HCT116 (cell line): ENCODE measurements around the gene GRM4. TPM values are rescaled to one million over a fixed set of nuclear protein-coding genes. Genes with fewer than 3 reads are reported as not detected.

Experiments
- ATAC-seq: fragments of 200-7000 bp; cut with Tn5 transposase; 2 replicates; pipeline ENCODE4 v1.9.1; 2020; ENCODE audit warnings: mild to moderate bottlenecking, moderate library complexity
- BruUV-seq: library from RNA; stranded (reverse); fragments of 400-500 nt; replicated peaks from 2 replicates; lab custom pipeline; 2021; lab: Mats Ljungman, UMichigan
- CTCF ChIA-PET: fragments of 300-600 bp; sonication (Branson Sonifier 250); formaldehyde crosslinking; loops from one replicate; lab custom pipeline; 2021; ENCODE audit warnings: antibody characterized with exemption; lab: Charles Lee
- POLR2A ChIA-PET: fragments of 300-600, 350-600 bp; sonication (Branson Sonifier 250); formaldehyde crosslinking; loops from one replicate; lab custom pipeline; 2021; ENCODE audit warnings: antibody characterized with exemption; lab: Charles Lee
- RAD21 ChIA-PET, 2 experiments: fragments of 300-600 bp; sonication (Branson Sonifier 250); formaldehyde crosslinking; loops; one replicate each; lab custom pipeline; 2023; ENCODE audit warnings: low total read pairs in 2 of 2; ENCODE audit not compliant: uncharacterized antibody in 2 of 2, unreplicated experiment in 2 of 2, low non-redundant PET in 1 of 2; lab: Charles Lee
- DNase-seq: peaks from one replicate; pipeline ENCODE4 v3.0.0-alpha.2; 2010; ENCODE audit warnings: low read depth, low spot score
- H2AFZ ChIP-seq: fragments of 200-600 bp; shearing (Covaris generic), sonication (generic); 2 replicates; pipeline ENCODE4 v1.6.1; 2017; ENCODE audit warnings: low read depth, mixed run types, mixed read lengths, antibody characterized with exemption, low read length; ENCODE audit not compliant: poor library complexity, severe bottlenecking
- H3K27ac ChIP-seq: 2 replicates; pipeline ENCODE4 v1.5.1; 2012; ENCODE audit warnings: low read depth, low read length
- H3K27me3 ChIP-seq: fragments of 200-600 bp; sonication (generic); 2 replicates; pipeline ENCODE4 v1.6.1; 2016; ENCODE audit warnings: mixed run types, low read length, mixed read lengths; ENCODE audit not compliant: insufficient read depth
- H3K36me3 ChIP-seq, 2 experiments: fragments of 200-500 bp in 1 of 2; fragments of 200-600 bp in 1 of 2; sonication (Bioruptor generic) in 1 of 2; sonication (generic) in 1 of 2; 2 replicates each; pipeline versions ENCODE4 v1.5.1 to v1.6.1; 2014 to 2016; ENCODE audit warnings: low read length in 2 of 2, inconsistent platforms in 1 of 2, mixed read lengths in 1 of 2, mixed run types in 1 of 2; ENCODE audit not compliant: insufficient read depth in 2 of 2, control insufficient read depth in 1 of 2
- H3K4me1 ChIP-seq, 2 experiments: fragments of 200-600 bp in 1 of 2; sonication (generic) in 1 of 2; 2 replicates each; pipeline versions ENCODE4 v1.5.1 to v1.6.1; 2012 to 2017; ENCODE audit warnings: low read length in 2 of 2, inconsistent platforms in 1 of 2, mild to moderate bottlenecking in 1 of 2, mixed read lengths in 1 of 2, mixed run types in 1 of 2, moderate library complexity in 1 of 2; ENCODE audit not compliant: insufficient read depth in 2 of 2, control insufficient read depth in 1 of 2
- H3K4me2 ChIP-seq: fragments of 200-600 bp; sonication (generic); 2 replicates; pipeline ENCODE4 v1.6.1; 2017; ENCODE audit warnings: mixed run types, low read length, mixed read lengths
- H3K4me3 ChIP-seq, 2 experiments: fragments of 200-600 bp in 1 of 2; sonication (generic) in 1 of 2; replicated peaks in 1 of 2; 2 replicates each; pipeline ENCODE4 v1.5.1; 2011 to 2016; ENCODE audit warnings: low read length in 2 of 2, control low read depth in 1 of 2, low read depth in 1 of 2, mild to moderate bottlenecking in 1 of 2, mixed read lengths in 1 of 2, mixed run types in 1 of 2
- H3K79me2 ChIP-seq: fragments of 200-600 bp; sonication (generic); 2 replicates; pipeline ENCODE4 v1.6.1; 2017; ENCODE audit warnings: mild to moderate bottlenecking, mixed run types, low read length, moderate library complexity, mixed read lengths; ENCODE audit not compliant: insufficient read depth
- H3K9ac ChIP-seq: fragments of 200-600 bp; sonication (generic); 2 replicates; pipeline ENCODE4 v1.6.1; 2016; ENCODE audit warnings: low read length, mixed read lengths
- H3K9me2 ChIP-seq: fragments of 200-600 bp; sonication (generic), shearing (Covaris generic); 2 replicates; pipeline ENCODE4 v1.6.1; 2017; ENCODE audit warnings: mixed run types, mild to moderate bottlenecking, moderate library complexity; ENCODE audit not compliant: insufficient read depth
- H3K9me3 ChIP-seq, 2 experiments: fragments of 200-500 bp in 1 of 2; fragments of 200-600 bp in 1 of 2; sonication (Bioruptor generic) in 1 of 2; sonication (generic) in 1 of 2; 2 replicates each; pipeline ENCODE4 v1.6.1; 2014 to 2017; ENCODE audit warnings: low read length in 2 of 2, mixed read lengths in 2 of 2, inconsistent platforms in 1 of 2, low read depth in 1 of 2, mild to moderate bottlenecking in 1 of 2, mixed run types in 1 of 2, moderate library complexity in 1 of 2; ENCODE audit not compliant: control insufficient read depth in 1 of 2, insufficient read depth in 1 of 2
- H4K20me1 ChIP-seq: fragments of 200-600 bp; sonication (generic), shearing (Covaris generic); 2 replicates; pipeline ENCODE4 v1.6.1; 2017; ENCODE audit warnings: mixed run types, mild to moderate bottlenecking, moderate library complexity; ENCODE audit not compliant: insufficient read depth
- CBX3 ChIP-seq: IDR thresholded peaks from 2 replicates; pipeline ENCODE4 v1.6.1; 2012; ENCODE audit warnings: low read depth
- EGR1 ChIP-seq: IDR thresholded peaks from 2 replicates; pipeline ENCODE4 v1.6.1; 2012; ENCODE audit warnings: low read depth
- JUND ChIP-seq: IDR thresholded peaks from 2 replicates; pipeline ENCODE4 v1.6.1; 2012
- POLR2A ChIP-seq: IDR thresholded peaks from 2 replicates; pipeline ENCODE4 v1.7.0; 2011; ENCODE audit warnings: borderline replicate concordance; ENCODE audit not compliant: insufficient read depth, insufficient read length; ENCODE audit errors: extremely low read depth
- POLR2AphosphoS5 ChIP-seq: IDR thresholded peaks from 2 replicates; pipeline ENCODE4 v1.6.1; 2011; ENCODE audit warnings: mild to moderate bottlenecking, low read depth, low read length, moderate library complexity
- RAD21 ChIP-seq: IDR thresholded peaks from 2 replicates; pipeline ENCODE4 v1.6.1; 2012; ENCODE audit warnings: low read depth, mild to moderate bottlenecking
- SP1 ChIP-seq: IDR thresholded peaks from 2 replicates; pipeline ENCODE4 v1.6.1; 2012; ENCODE audit warnings: low read depth
- ZFX ChIP-seq: fragments of 450-650 bp; IDR thresholded peaks from 2 replicates; pipeline ENCODE4 v1.6.1; 2017
- intact Hi-C: fragments of 100-400 bp; cut with micrococcal nuclease; formaldehyde crosslinking; loops from 2 replicates; pipeline ENCODE4 v1.10.0; 2022
- total RNA-seq: library from RNA; stranded (reverse); gene quantifications from one replicate; pipeline ENCODE4 v1.2.1, GENCODE V29; 2021; ENCODE audit not compliant: unreplicated experiment
- TF ChIP-seq, protein P1 (sequence below): IDR thresholded peaks from 2 replicates; pipeline ENCODE4 v1.6.1; 2012
- TF ChIP-seq, protein P2 (sequence below): IDR thresholded peaks from 2 replicates; pipeline ENCODE4 v1.6.1; 2012; ENCODE audit warnings: low read depth
- TF ChIP-seq, protein P3 (sequence below): IDR thresholded peaks from 2 replicates; pipeline ENCODE4 v1.6.1; 2011; ENCODE audit warnings: mild to moderate bottlenecking, low read length, moderate library complexity; ENCODE audit not compliant: insufficient replicate concordance; ENCODE audit errors: extremely low read depth
- TF ChIP-seq, protein P4 (sequence below): IDR thresholded peaks from 2 replicates; pipeline ENCODE4 v1.6.1; 2012
- TF ChIP-seq, protein P5 (sequence below), 3 experiments: fragments of 200-600 bp in 1 of 3; sonication (generic) in 1 of 3; IDR thresholded peaks in 2 of 3; conservative IDR thresholded peaks in 1 of 3; 2 replicates each; pipeline ENCODE4 v1.5.1; 2012 to 2017; ENCODE audit warnings: low read depth in 2 of 3, low read length in 2 of 3, antibody characterized with exemption in 1 of 3, borderline replicate concordance in 1 of 3, control low read depth in 1 of 3, mild to moderate bottlenecking in 1 of 3, mixed read lengths in 1 of 3, mixed run types in 1 of 3, moderate library complexity in 1 of 3; ENCODE audit not compliant: insufficient read depth in 1 of 3

GRM4 gene
- total RNA-seq, 1 experiment from 2014 or later = 2.6 TPM

DNA sequence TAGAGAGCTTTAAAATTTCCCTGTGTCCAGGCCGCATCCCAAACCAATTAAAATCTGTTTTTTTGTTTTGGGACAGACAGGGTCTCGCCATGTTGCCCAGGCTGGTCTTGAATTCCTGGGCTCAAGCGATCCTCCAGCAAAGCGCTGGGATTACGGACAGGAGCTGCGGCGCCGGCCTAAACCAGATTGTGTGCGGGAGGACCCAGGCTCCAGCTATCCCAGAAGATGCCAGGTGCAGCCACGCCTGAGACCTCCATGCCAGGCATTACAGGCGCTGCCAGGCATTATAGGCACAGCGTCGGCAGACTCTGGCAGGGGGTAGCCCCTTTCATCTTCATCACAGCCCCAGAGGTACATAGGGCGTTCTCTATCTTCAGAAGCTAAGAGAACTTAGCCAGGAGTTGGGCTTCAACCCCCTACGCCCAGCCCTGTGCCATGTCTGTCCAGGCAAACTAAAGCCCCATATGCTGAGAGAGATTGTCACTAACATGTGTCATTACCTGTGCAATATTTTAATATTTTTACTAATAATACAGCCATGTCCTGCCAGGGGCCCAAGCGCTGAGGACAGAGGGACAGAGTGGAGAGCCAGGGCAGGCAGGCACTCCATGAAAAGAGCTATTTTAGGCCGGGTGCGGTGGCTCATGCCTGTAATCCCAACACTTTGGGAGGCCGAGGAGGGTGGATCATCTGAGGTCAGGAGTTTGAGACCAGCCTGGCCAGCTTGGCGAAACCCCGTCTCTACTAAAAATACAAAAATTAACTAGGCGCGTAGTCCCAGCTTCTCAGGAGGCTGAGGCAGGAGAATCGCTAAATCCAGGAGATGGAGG is 9.8 kb upstream of the GRM4 start:
- ChIA-PET RAD21 (interaction anchor here (0.7 to 2.8 kb wide), 3 partner anchors 100 to 101 kb away, joined by 3 to 9 read pairs (median 3); no protein-coding TSS in a partner anchor), CTCF (interaction anchor here (0.6 to 4.9 kb wide), 8 partner anchors 101 to 412 kb away, joined by 3 to 54 read pairs (median 6); no protein-coding TSS in a partner anchor), POLR2A (interaction anchor here (1.2 to 1.6 kb wide), 2 partner anchors 81 to 100 kb away, joined by 3 to 5 read pairs; partner anchors contain the start of gene HMGA1)
- no peak for DNase-seq
- peaks cover 0 to 7% of the 10 kb centered on the region in 2 experiments; a peak in 2 of 4 replicates for H3K9me3 ChIP-seq
- H3K27ac ChIP-seq = no peak overlapping the region
- H4K20me1 ChIP-seq = no peaks in the 10 kb centered on the region
- no peak overlapping the region for H3K4me3 ChIP-seq
- H3K9me2 ChIP-seq = no peaks in the 10 kb centered on the region
- H3K79me2 ChIP-seq = no peaks in the 10 kb centered on the region
- TF ChIP-seq, protein P1, sequence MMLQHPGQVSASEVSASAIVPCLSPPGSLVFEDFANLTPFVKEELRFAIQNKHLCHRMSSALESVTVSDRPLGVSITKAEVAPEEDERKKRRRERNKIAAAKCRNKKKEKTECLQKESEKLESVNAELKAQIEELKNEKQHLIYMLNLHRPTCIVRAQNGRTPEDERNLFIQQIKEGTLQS = no peak
- TF ChIP-seq, protein P2, sequence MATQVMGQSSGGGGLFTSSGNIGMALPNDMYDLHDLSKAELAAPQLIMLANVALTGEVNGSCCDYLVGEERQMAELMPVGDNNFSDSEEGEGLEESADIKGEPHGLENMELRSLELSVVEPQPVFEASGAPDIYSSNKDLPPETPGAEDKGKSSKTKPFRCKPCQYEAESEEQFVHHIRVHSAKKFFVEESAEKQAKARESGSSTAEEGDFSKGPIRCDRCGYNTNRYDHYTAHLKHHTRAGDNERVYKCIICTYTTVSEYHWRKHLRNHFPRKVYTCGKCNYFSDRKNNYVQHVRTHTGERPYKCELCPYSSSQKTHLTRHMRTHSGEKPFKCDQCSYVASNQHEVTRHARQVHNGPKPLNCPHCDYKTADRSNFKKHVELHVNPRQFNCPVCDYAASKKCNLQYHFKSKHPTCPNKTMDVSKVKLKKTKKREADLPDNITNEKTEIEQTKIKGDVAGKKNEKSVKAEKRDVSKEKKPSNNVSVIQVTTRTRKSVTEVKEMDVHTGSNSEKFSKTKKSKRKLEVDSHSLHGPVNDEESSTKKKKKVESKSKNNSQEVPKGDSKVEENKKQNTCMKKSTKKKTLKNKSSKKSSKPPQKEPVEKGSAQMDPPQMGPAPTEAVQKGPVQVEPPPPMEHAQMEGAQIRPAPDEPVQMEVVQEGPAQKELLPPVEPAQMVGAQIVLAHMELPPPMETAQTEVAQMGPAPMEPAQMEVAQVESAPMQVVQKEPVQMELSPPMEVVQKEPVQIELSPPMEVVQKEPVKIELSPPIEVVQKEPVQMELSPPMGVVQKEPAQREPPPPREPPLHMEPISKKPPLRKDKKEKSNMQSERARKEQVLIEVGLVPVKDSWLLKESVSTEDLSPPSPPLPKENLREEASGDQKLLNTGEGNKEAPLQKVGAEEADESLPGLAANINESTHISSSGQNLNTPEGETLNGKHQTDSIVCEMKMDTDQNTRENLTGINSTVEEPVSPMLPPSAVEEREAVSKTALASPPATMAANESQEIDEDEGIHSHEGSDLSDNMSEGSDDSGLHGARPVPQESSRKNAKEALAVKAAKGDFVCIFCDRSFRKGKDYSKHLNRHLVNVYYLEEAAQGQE = no peak
- TF ChIP-seq POLR2AphosphoS5 (no peak), JUND (no peak), CBX3 (no peak), ZFX (no peak), EGR1 (no peak), SP1 (no peak), RAD21 (no peak), POLR2A (no peak)
- TF ChIP-seq, protein P3, sequence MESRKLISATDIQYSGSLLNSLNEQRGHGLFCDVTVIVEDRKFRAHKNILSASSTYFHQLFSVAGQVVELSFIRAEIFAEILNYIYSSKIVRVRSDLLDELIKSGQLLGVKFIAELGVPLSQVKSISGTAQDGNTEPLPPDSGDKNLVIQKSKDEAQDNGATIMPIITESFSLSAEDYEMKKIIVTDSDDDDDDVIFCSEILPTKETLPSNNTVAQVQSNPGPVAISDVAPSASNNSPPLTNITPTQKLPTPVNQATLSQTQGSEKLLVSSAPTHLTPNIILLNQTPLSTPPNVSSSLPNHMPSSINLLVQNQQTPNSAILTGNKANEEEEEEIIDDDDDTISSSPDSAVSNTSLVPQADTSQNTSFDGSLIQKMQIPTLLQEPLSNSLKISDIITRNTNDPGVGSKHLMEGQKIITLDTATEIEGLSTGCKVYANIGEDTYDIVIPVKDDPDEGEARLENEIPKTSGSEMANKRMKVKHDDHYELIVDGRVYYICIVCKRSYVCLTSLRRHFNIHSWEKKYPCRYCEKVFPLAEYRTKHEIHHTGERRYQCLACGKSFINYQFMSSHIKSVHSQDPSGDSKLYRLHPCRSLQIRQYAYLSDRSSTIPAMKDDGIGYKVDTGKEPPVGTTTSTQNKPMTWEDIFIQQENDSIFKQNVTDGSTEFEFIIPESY = no peak
- TF ChIP-seq, protein P4, sequence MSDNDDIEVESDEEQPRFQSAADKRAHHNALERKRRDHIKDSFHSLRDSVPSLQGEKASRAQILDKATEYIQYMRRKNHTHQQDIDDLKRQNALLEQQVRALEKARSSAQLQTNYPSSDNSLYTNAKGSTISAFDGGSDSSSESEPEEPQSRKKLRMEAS = no peak
- TF ChIP-seq, protein P5, sequence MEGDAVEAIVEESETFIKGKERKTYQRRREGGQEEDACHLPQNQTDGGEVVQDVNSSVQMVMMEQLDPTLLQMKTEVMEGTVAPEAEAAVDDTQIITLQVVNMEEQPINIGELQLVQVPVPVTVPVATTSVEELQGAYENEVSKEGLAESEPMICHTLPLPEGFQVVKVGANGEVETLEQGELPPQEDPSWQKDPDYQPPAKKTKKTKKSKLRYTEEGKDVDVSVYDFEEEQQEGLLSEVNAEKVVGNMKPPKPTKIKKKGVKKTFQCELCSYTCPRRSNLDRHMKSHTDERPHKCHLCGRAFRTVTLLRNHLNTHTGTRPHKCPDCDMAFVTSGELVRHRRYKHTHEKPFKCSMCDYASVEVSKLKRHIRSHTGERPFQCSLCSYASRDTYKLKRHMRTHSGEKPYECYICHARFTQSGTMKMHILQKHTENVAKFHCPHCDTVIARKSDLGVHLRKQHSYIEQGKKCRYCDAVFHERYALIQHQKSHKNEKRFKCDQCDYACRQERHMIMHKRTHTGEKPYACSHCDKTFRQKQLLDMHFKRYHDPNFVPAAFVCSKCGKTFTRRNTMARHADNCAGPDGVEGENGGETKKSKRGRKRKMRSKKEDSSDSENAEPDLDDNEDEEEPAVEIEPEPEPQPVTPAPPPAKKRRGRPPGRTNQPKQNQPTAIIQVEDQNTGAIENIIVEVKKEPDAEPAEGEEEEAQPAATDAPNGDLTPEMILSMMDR (IDR thresholded peaks at IDR 0.05 in 2 of 3, conservative IDR thresholded peaks at IDR 0.05 in 1 of 3; ENCODE audit: borderline replicate concordance in 1 of 3, insufficient read depth in 1 of 3, low read depth in 2 of 3, low read length in 2 of 3) = no peak
- H3K9ac ChIP-seq = no peak overlapping the region
- no peak overlapping the region for H3K4me2 ChIP-seq
- no peaks in the 10 kb centered on the region for H3K27me3 ChIP-seq
- ATAC-seq = no peak
- H3K4me1 ChIP-seq = peaks cover 4 to 10% of the 10 kb centered on the region in 2 experiments; a peak in 3 of 4 replicates
- no peak overlapping the region for H2AFZ ChIP-seq
- H3K36me3 ChIP-seq = no peaks in the 10 kb centered on the region
- BruUV-seq = no TSS peak
- intact Hi-C loops = loop anchor here (10.0 kb wide), 1 partner anchor 571 kb away; the partner anchor contains the start of gene BAK1
